Measurements from ENCODE around the gene NUP188. TPM values are rescaled to one million over a fixed set of nuclear protein-coding genes. Genes with fewer than 3 reads are reported as not detected.

Gene NUP188
- total RNA-seq, 1 donor: 30.0 TPM

GRCh38 chr9:129010267-129010975 is 62.9 kb downstream of the NUP188 start:
- H3K27me3 ChIP-seq (ENCODE audit: insufficient read depth, low read length): no peaks in the 10 kb centered on the region
- H3K4me3 ChIP-seq (ENCODE audit: insufficient read depth, low read length): no peak overlapping the region
- peak; percentile 51 for DNase-seq (ENCODE audit: insufficient read length, low spot score, missing footprints)
- no peak overlapping the region for H2AFZ ChIP-seq (ENCODE audit: low read length)
- no peaks in the 10 kb centered on the region for H3K79me2 ChIP-seq (ENCODE audit: insufficient read depth, low read length)
- H4K20me1 ChIP-seq (ENCODE audit: insufficient read depth, low read length): peaks cover 3% of the 10 kb centered on the region
- no peak overlapping the region for H3K4me2 ChIP-seq (ENCODE audit: insufficient read depth, low read length)
- peaks cover 4% of the 10 kb centered on the region for H3K4me1 ChIP-seq (ENCODE audit: insufficient read depth, low read length)
- peaks cover 24% of the 10 kb centered on the region for H3K36me3 ChIP-seq (ENCODE audit: insufficient read depth, low read length)
- no peaks in the 10 kb centered on the region for H3K9me3 ChIP-seq (ENCODE audit: low read depth, low read length)
- H3K27ac ChIP-seq (ENCODE audit: low read depth, low read length): no peak overlapping the region
- TF ChIP-seq, protein P1, sequence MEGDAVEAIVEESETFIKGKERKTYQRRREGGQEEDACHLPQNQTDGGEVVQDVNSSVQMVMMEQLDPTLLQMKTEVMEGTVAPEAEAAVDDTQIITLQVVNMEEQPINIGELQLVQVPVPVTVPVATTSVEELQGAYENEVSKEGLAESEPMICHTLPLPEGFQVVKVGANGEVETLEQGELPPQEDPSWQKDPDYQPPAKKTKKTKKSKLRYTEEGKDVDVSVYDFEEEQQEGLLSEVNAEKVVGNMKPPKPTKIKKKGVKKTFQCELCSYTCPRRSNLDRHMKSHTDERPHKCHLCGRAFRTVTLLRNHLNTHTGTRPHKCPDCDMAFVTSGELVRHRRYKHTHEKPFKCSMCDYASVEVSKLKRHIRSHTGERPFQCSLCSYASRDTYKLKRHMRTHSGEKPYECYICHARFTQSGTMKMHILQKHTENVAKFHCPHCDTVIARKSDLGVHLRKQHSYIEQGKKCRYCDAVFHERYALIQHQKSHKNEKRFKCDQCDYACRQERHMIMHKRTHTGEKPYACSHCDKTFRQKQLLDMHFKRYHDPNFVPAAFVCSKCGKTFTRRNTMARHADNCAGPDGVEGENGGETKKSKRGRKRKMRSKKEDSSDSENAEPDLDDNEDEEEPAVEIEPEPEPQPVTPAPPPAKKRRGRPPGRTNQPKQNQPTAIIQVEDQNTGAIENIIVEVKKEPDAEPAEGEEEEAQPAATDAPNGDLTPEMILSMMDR (IDR thresholded peaks at IDR 0.05; ENCODE audit: extremely low read depth, low read depth, low read length): no peak

DNA sequence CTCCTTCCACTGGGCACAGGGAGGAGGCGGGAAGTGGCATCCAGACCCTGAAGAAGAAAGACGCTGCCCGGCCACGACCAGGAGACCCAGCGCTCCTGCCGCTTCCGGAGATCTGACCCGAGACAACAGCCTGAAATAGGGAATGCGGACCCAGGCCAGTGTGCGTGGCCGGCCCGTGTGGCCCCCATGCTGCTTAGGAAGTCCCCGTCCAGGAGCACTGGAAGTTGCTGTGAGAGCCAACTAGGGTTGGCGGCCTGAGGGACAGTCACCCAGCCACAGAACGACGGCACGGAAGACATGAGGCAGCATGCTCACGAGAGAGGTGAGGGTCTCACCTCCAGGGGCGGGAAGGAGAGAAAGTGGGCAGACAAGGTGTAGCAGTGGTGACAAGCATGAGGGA is 63.7 kb downstream of the NUP188 start:
- Histone ChIP-seq H3K4me1 (ENCODE audit: insufficient read depth, low read length) (peaks cover 4% of the 10 kb centered on the region), H2AFZ (ENCODE audit: low read length) (no peak overlapping the region), H3K27ac (ENCODE audit: low read depth, low read length) (no peak overlapping the region), H3K79me2 (ENCODE audit: insufficient read depth, low read length) (no peaks in the 10 kb centered on the region), H3K4me2 (ENCODE audit: insufficient read depth, low read length) (no peak overlapping the region), H3K4me3 (ENCODE audit: insufficient read depth, low read length) (no peak overlapping the region), H3K27me3 (ENCODE audit: insufficient read depth, low read length) (no peaks in the 10 kb centered on the region), H3K36me3 (ENCODE audit: insufficient read depth, low read length) (peaks cover 17% of the 10 kb centered on the region), H4K20me1 (ENCODE audit: insufficient read depth, low read length) (no peaks in the 10 kb centered on the region), H3K9me3 (ENCODE audit: low read depth, low read length) (no peaks in the 10 kb centered on the region)
- DNase-seq (ENCODE audit: insufficient read length, low spot score, missing footprints): no peak
- TF ChIP-seq, protein P1 (IDR thresholded peaks at IDR 0.05; ENCODE audit: extremely low read depth, low read depth, low read length): no peak

DNA sequence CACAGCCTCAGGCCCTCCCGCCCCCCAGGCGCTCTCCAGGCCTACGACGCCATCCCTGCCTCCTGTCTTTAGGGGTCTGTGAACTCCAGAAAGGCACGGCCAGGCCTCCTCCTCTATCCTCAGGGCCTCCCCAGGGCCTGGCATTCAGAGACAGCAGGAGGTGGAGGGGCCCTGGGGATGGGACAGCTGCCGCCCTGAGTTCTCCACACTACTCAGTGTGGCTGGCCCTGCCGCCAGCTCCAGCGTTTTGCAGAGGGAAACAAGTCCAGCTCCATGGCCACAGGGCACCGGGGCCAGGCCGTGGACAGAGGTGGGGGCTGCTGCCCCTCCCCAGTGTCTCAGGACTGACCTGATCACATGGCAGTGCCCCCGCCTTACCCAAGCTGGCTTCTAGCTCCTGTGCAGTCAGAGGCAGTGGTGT is 64.3 kb downstream of the NUP188 start:
- Histone ChIP-seq H3K36me3 (ENCODE audit: insufficient read depth, low read length) (peaks cover 11% of the 10 kb centered on the region), H2AFZ (ENCODE audit: low read length) (no peak overlapping the region), H4K20me1 (ENCODE audit: insufficient read depth, low read length) (no peaks in the 10 kb centered on the region), H3K27me3 (ENCODE audit: insufficient read depth, low read length) (no peaks in the 10 kb centered on the region), H3K4me1 (ENCODE audit: insufficient read depth, low read length) (peaks cover 4% of the 10 kb centered on the region), H3K4me3 (ENCODE audit: insufficient read depth, low read length) (no peak overlapping the region), H3K9me3 (ENCODE audit: low read depth, low read length) (no peaks in the 10 kb centered on the region), H3K79me2 (ENCODE audit: insufficient read depth, low read length) (no peaks in the 10 kb centered on the region), H3K27ac (ENCODE audit: low read depth, low read length) (no peak overlapping the region), H3K4me2 (ENCODE audit: insufficient read depth, low read length) (no peak overlapping the region)
- TF ChIP-seq, protein P1 (IDR thresholded peaks at IDR 0.05; ENCODE audit: extremely low read depth, low read depth, low read length): no peak
- DNase-seq (ENCODE audit: insufficient read length, low spot score, missing footprints): peak; percentile 51

GRCh38 chr9:129012343-129012742 is 64.8 kb downstream of the NUP188 start:
- no peak overlapping the region for H3K4me2 ChIP-seq (ENCODE audit: insufficient read depth, low read length)
- H3K27ac ChIP-seq (ENCODE audit: low read depth, low read length): no peak overlapping the region
- H4K20me1 ChIP-seq (ENCODE audit: insufficient read depth, low read length): no peaks in the 10 kb centered on the region
- H3K27me3 ChIP-seq (ENCODE audit: insufficient read depth, low read length): no peaks in the 10 kb centered on the region
- peak; percentile 44 for DNase-seq (ENCODE audit: insufficient read length, low spot score, missing footprints)
- TF ChIP-seq, protein P1 (IDR thresholded peaks at IDR 0.05; ENCODE audit: extremely low read depth, low read depth, low read length): no peak
- no peak overlapping the region for H2AFZ ChIP-seq (ENCODE audit: low read length)
- H3K4me3 ChIP-seq (ENCODE audit: insufficient read depth, low read length): no peak overlapping the region
- peaks cover 10% of the 10 kb centered on the region for H3K36me3 ChIP-seq (ENCODE audit: insufficient read depth, low read length)
- H3K79me2 ChIP-seq (ENCODE audit: insufficient read depth, low read length): no peaks in the 10 kb centered on the region
- no peaks in the 10 kb centered on the region for H3K9me3 ChIP-seq (ENCODE audit: low read depth, low read length)
- H3K4me1 ChIP-seq (ENCODE audit: insufficient read depth, low read length): no peaks in the 10 kb centered on the region

Measured in osteoblast (primary cell).